ENCODE data around the gene OSBPL10.

DNA sequence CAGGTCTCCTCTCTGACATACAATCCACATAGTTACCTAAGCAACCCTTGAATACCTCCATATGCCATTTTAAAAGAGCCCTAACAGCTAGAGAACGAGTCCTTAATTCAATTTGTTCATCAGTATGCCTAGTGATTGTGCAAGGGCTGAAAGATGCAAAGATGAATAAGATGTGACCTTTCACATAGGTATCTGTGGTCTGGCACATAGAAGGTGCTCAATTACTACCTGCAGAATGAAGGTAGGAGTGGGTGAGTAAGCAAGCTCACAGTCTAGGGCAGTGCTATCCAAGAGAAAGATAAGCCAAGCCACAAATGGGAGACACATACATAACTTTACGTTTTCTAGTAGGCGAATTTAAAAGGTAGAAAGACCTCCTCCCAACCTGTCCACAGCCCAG is 157.9 kb downstream of the OSBPL10 start:
- no peak for TF ChIP-seq CTCF (conservative IDR thresholded peaks at IDR 0.05; ENCODE audit: low read length)
- TF ChIP-seq EZH2phosphoT487 (IDR thresholded peaks at IDR 0.05; ENCODE audit: borderline replicate concordance) = no peak

Measured in Loucy (cell line).